GM20000 (cell line): ENCODE measurements around the gene KRT74.

Experiments
- DNase-seq: peaks from one replicate; pipeline ENCODE4 v3.0.0; 2012; ENCODE audit warnings: low spot score
- TF ChIP-seq, protein P1 (sequence below): IDR thresholded peaks from 2 replicates; pipeline ENCODE4 v1.5.1; 2012; ENCODE audit warnings: mild to moderate bottlenecking, control low read depth; ENCODE audit errors: extremely low read depth, missing control alignments

The KRT74 gene

DNA sequence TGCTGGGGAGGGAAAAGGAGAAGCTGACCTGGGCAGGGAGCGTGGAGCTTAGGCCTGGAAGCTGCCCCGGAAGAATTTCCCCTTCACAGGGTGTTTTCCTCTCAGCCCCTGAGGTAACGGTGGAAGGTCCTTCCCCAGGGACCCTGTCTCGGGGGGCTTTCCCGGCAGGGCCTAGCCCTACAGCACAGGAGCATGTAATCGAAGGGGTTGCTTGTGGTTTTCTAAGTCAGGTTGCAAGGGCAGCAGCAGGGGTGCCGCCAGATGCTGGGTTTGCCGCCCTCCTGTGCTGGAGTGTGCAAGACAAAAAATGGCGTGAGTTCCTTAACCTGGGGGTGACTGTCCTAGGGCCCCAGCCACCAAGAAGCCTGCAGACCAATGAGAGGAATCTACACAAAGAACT lies 1.6 kb upstream of the KRT74 start:
- no peak for DNase-seq

DNA sequence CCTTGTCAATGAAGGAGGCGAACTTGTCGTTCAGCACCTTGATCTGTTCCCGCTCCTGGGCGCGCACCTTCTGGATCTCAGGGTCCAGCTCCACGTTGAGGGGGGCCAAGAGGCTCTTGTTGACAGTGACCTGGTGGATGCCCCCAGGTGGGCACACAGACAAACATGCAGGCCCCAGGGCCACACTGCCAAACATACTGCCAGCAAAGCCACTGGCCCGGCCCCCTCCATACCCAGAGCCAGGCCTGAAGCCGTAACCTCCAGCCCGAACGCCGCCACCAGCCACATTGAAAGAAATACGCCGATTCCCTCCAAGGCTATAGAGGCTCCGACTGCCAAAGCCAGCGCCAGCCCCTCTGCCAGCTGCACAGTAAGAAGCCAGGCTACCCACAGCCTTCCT lies 337 bp downstream of the KRT74 start:
- no peak for DNase-seq
- TF ChIP-seq, protein P1, sequence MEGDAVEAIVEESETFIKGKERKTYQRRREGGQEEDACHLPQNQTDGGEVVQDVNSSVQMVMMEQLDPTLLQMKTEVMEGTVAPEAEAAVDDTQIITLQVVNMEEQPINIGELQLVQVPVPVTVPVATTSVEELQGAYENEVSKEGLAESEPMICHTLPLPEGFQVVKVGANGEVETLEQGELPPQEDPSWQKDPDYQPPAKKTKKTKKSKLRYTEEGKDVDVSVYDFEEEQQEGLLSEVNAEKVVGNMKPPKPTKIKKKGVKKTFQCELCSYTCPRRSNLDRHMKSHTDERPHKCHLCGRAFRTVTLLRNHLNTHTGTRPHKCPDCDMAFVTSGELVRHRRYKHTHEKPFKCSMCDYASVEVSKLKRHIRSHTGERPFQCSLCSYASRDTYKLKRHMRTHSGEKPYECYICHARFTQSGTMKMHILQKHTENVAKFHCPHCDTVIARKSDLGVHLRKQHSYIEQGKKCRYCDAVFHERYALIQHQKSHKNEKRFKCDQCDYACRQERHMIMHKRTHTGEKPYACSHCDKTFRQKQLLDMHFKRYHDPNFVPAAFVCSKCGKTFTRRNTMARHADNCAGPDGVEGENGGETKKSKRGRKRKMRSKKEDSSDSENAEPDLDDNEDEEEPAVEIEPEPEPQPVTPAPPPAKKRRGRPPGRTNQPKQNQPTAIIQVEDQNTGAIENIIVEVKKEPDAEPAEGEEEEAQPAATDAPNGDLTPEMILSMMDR: no peak

More for the DNA sequence above, 1.6 kb upstream of the KRT74 start:
- TF ChIP-seq, protein P1: no peak

DNA sequence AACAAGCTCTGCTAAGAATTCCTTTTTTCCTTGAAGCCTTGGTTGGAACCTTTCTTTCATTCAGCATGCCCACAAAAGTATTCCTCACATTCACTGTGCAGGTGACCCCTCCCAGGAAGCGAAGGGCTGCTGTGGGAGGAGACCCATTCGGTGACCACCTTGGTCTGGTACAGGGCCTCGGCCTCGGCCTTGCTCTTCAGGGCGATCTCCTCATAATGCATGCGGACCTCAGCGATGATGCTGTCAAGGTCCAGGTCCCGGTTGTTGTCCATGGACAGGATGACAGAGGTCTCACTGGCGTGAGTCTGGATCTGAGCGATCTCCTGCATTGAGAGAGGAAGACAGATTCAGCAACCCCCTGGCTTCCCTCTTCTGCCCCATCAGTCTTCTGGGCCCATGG lies 3.1 kb downstream of the KRT74 start:
- TF ChIP-seq, protein P1: no peak
- no peak for DNase-seq

DNA sequence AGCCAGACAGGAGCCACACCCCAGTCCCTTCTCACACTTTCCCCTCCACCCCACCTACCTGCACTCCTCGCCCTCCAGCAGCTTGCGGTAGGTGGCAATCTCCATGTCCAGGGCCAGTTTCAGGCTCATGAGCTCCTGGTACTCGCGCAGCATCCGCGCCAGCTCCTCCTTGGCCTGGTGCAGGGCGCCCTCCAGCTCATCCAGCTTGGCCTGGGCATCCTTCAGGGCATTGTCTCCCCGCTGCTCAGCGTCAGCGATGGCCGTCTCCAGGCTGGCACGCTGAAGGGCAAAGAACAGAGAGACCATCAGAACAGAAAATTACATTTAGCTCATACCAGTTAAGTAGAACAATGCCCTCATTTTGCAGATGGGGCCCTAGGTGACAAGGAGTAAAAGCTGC lies 5.5 kb downstream of the KRT74 start:
- TF ChIP-seq, protein P1: no peak
- DNase-seq: no peak

DNA sequence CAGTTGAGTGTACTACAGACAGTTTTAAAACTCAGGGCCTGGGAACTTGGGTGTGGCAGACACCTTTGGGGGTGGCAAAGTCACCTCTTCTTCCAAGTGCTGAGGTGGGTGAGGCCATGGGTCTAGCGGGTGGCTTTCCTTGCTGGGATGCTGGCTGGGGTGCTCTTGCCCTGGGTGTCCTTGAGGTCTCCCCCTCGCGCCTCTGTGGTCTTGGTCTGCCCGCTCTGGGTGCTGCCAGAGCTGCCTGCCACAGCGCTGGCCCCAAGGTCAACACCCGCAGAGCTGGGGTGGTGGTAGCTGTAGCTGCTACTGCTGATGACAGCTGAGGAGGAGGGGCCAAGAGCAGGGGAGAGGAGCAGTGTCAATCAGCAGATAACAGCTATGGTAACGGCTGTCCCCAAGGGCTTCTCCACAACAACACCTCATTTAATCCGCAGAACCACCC lies 6.8 kb downstream of the KRT74 start:
- TF ChIP-seq, protein P1: no peak
- DNase-seq: no peak

DNA sequence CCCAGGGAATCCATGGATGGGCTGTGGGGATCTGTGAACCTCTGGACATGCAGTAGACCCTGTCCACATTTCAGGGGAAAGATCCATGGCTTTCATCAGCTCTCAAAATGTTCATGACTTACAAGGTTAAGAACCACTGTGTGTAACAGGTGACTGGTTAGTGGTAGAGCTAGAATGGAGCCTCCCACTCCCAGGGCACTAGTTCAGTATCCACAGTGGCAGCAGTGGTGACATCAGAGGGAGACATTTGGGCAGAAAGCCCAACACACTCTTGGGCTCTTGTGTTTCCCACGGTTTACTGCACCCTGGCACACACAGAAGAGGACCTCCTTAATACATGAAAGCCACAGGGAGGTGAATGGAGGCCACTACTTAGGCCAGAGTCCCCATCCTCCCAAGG lies 9.1 kb downstream of the KRT74 start:
- DNase-seq: no peak
- TF ChIP-seq, protein P1: no peak

DNA sequence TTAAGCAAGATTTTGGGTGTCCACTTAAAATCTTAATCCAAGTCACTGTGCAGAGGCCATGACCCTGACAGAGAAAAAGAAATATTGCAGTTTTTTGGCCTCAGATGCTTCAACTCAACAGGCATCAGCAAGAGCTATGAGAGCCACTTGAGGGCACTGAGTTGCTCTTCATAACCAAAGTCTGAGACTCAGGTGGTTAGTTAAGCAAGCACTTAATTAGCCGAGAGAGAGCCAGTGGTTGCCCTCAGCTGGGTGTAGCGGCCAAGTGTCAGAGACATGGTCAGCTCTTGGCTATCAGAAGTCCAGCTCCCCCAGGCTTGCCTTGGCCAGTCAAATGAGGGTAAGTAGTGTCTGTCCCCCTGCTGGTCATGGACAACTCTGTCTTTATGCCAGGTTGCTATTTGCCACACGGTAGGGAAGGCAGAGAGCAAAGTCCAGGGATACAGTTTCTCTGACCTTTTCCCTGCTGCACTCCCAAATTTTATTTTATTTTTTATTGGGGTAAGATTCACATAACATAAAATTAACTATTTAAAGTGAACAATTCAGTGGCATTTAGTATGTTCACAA lies 11.7 kb downstream of the KRT74 start:
- no peak for DNase-seq
- TF ChIP-seq, protein P1: no peak
